ENCODE measurements around the gene PDE8B.

The PDE8B gene

GRCh38 chr5:77419644-77420582 lies 209.4 kb downstream of the PDE8B start:
- H3K79me2 ChIP-seq (ENCODE audit: low read length): no peaks in the 10 kb centered on the region
- H3K9ac ChIP-seq (ENCODE audit: low read length): no peak overlapping the region

GRCh38 chr5:77420940-77421339 lies 210.5 kb downstream of the PDE8B start:
- no peak overlapping the region for H3K4me2 ChIP-seq (ENCODE audit: low read depth, low read length)
- H3K79me2 ChIP-seq (ENCODE audit: low read length): no peaks in the 10 kb centered on the region
- H3K4me1 ChIP-seq (ENCODE audit: low read length): no peaks in the 10 kb centered on the region
- H3K36me3 ChIP-seq (replicated peaks; ENCODE audit: insufficient read depth, low read length): no peaks in the 10 kb centered on the region
- H2AFZ ChIP-seq (ENCODE audit: low read length): no peak overlapping the region
- no peaks in the 10 kb centered on the region for H3K27me3 ChIP-seq (replicated peaks; ENCODE audit: insufficient read depth, low read length)
- no peak for DNase-seq
- H3K9ac ChIP-seq (ENCODE audit: low read length): no peak overlapping the region
- H3K9me2 ChIP-seq (replicated peaks; ENCODE audit: insufficient read depth, low read length): no peaks in the 10 kb centered on the region
- H3F3A ChIP-seq (ENCODE audit: insufficient read depth, low read length): no peaks in the 10 kb centered on the region
- H3K4me3 ChIP-seq (ENCODE audit: low read length): no peak overlapping the region
- no peaks in the 10 kb centered on the region for H3K9me3 ChIP-seq (replicated peaks; ENCODE audit: insufficient read depth, low read length)
- TF ChIP-seq EZH2phosphoT487 (IDR thresholded peaks at IDR 0.05; ENCODE audit: low read length) (no peak), EZH2 (optimal IDR thresholded peaks at IDR 0.05; ENCODE audit: low read depth, low read length) (no peak), CTCF (IDR thresholded peaks at IDR 0.05; ENCODE audit: low read length) (no peak)
- no peaks in the 10 kb centered on the region for H4K20me1 ChIP-seq (ENCODE audit: insufficient read depth, low read length)
- H3K27ac ChIP-seq (ENCODE audit: low read length): no peak overlapping the region

More at GRCh38 chr5:77419644-77420582, 209.4 kb downstream of the PDE8B start:
- Histone ChIP-seq H3K9me2 (replicated peaks; ENCODE audit: insufficient read depth, low read length) (no peaks in the 10 kb centered on the region), H3K9me3 (replicated peaks; ENCODE audit: insufficient read depth, low read length) (no peaks in the 10 kb centered on the region), H3K36me3 (replicated peaks; ENCODE audit: insufficient read depth, low read length) (no peaks in the 10 kb centered on the region), H3K27me3 (replicated peaks; ENCODE audit: insufficient read depth, low read length) (no peaks in the 10 kb centered on the region), H3K27ac (ENCODE audit: low read length) (no peak overlapping the region), H3F3A (ENCODE audit: insufficient read depth, low read length) (no peaks in the 10 kb centered on the region), H2AFZ (ENCODE audit: low read length) (no peak overlapping the region), H3K4me2 (ENCODE audit: low read depth, low read length) (no peak overlapping the region), H3K4me3 (ENCODE audit: low read length) (no peak overlapping the region), H3K4me1 (ENCODE audit: low read length) (no peaks in the 10 kb centered on the region), H4K20me1 (ENCODE audit: insufficient read depth, low read length) (no peaks in the 10 kb centered on the region)
- TF ChIP-seq EZH2phosphoT487 (IDR thresholded peaks at IDR 0.05; ENCODE audit: low read length): no peak
- no peak for TF ChIP-seq CTCF (IDR thresholded peaks at IDR 0.05; ENCODE audit: low read length)
- no peak for TF ChIP-seq EZH2 (optimal IDR thresholded peaks at IDR 0.05; ENCODE audit: low read depth, low read length)
- DNase-seq: no peak

- Histone ChIP-seq H3K27ac (ENCODE audit: low read length) (no peak overlapping the region), H4K20me1 (ENCODE audit: insufficient read depth, low read length) (no peaks in the 10 kb centered on the region), H3K4me1 (ENCODE audit: low read length) (no peaks in the 10 kb centered on the region), H3K9me3 (replicated peaks; ENCODE audit: insufficient read depth, low read length) (no peaks in the 10 kb centered on the region), H3K4me3 (ENCODE audit: low read length) (no peak overlapping the region), H2AFZ (ENCODE audit: low read length) (no peak overlapping the region), H3K9ac (ENCODE audit: low read length) (no peak overlapping the region), H3K9me2 (replicated peaks; ENCODE audit: insufficient read depth, low read length) (no peaks in the 10 kb centered on the region), H3K4me2 (ENCODE audit: low read depth, low read length) (no peak overlapping the region), H3K79me2 (ENCODE audit: low read length) (no peaks in the 10 kb centered on the region), H3F3A (ENCODE audit: insufficient read depth, low read length) (no peaks in the 10 kb centered on the region), H3K27me3 (replicated peaks; ENCODE audit: insufficient read depth, low read length) (no peaks in the 10 kb centered on the region), H3K36me3 (replicated peaks; ENCODE audit: insufficient read depth, low read length) (no peaks in the 10 kb centered on the region)
- DNase-seq: no peak
- TF ChIP-seq EZH2 (optimal IDR thresholded peaks at IDR 0.05; ENCODE audit: low read depth, low read length): no peak
- TF ChIP-seq CTCF (IDR thresholded peaks at IDR 0.05; ENCODE audit: low read length): no peak
- no peak for TF ChIP-seq EZH2phosphoT487 (IDR thresholded peaks at IDR 0.05; ENCODE audit: low read length)
Observed at GRCh38 chr5:77423022-77423750, 212.7 kb downstream of the PDE8B start.

Data from MM.1S (cell line).